Activated T-helper 17 cell treated with anti-CD3 and anti-CD28 coated beads, Interleukin-2, amount 50 U/mL, for 72 hours (primary cell): Measurements from ENCODE around the gene SYPL1. TPM values are rescaled to one million over a fixed set of nuclear protein-coding genes. Genes with fewer than 3 reads are reported as not detected.

Experiments
- ATAC-seq: fragments of 150-1000 bp; cut with Tn5 transposase; replicated peaks from 2 replicates; pipeline ENCODE4 v1.10.0; 2021; ENCODE audit warnings: mild to moderate bottlenecking, moderate library complexity
- H3K27ac Mint-ChIP-seq: one replicate; pipeline ENCODE4 v1.8.0; 2022; ENCODE audit warnings: mixed read lengths
- H3K27me3 Mint-ChIP-seq: one replicate; pipeline ENCODE4 v1.8.0; 2022; ENCODE audit warnings: mixed read lengths
- H3K36me3 Mint-ChIP-seq: one replicate; pipeline ENCODE4 v1.8.0; 2022; ENCODE audit warnings: low read depth, mild to moderate bottlenecking, mixed read lengths
- H3K4me1 Mint-ChIP-seq: one replicate; pipeline ENCODE4 v1.8.0; 2022; ENCODE audit warnings: mixed read lengths
- H3K4me3 Mint-ChIP-seq: one replicate; pipeline ENCODE4 v1.8.0; 2022; ENCODE audit warnings: mild to moderate bottlenecking, mixed read lengths
- H3K9me3 Mint-ChIP-seq: one replicate; pipeline ENCODE4 v1.8.0; 2022; ENCODE audit warnings: mixed read lengths
- total RNA-seq, 2 donors: library from RNA; stranded (reverse); gene quantifications; one replicate each; pipeline ENCODE4 v1.2.3, GENCODE V29; 2022

The SYPL1 gene
- total RNA-seq, 2 donors from 2014 or later, result 18.5 to 23.5 TPM

DNA sequence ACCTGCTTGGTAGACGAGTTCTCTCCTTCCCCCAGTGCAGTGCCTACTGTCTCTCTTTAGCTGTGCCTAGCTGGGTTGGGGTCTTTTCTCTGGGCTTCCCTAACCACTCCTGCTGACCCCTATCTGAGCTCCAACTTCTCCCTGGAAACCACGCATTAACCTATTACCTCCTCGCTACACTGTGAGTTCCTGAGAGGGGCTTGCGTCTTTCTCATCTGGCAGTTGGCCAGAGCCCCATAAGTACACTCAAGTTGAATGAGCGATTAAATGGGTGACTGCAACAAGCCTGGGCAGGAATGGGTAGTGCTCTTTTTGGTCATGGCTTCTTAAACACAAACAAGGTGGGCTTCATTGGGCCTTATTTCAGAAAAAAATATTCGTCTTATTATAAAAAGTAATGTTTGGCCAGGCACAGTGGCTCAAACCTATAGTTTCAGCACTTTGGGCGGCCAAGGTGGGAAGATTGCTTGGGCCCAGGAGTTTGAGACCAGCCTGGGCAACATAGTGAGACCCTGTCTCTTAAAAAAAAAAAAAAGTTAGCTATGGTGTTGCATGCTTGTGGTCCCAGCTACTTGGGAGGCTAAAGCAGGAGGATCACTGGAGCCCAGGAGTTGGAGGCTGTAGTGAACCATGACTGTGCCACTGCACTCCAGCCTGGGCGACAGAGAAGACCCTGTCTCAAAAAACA, 41.4 kb downstream of the SYPL1 start:
- H3K4me3 Mint-ChIP-seq, result peak overlapping the region; percentile 76
- ATAC-seq, result no peak

DNA sequence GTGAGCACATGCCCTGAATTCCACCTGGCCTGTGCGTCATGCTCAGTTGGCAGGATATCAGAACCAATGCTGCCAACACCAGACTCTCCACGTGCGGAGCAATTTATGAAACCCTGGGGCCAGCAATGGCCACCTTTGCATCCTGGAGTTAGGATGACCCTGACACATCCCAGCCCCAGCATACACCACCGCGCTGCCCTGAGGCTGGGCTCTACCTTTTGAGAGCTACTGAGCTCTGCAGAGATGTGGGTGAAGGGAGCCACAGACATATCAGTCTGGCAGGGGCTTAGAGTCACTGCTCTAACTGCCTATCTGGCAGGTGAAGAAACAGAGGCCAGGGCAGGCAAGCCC, 41.9 kb downstream of the SYPL1 start:
- H3K9me3 Mint-ChIP-seq, result no peaks in the 10 kb centered on the region
- H3K27me3 Mint-ChIP-seq, result no peaks in the 10 kb centered on the region
- H3K27ac Mint-ChIP-seq, result no peak overlapping the region
- H3K36me3 Mint-ChIP-seq, result no peaks in the 10 kb centered on the region
- H3K4me1 Mint-ChIP-seq, result peaks cover 10% of the 10 kb centered on the region
- no peak for ATAC-seq
- H3K4me3 Mint-ChIP-seq, result no peak overlapping the region

More for the DNA sequence above, 41.4 kb downstream of the SYPL1 start:
- Mint-ChIP-seq H3K36me3 (no peaks in the 10 kb centered on the region), H3K4me1 (peaks cover 10% of the 10 kb centered on the region), H3K9me3 (no peaks in the 10 kb centered on the region), H3K27ac (peak overlapping the region; percentile 87), H3K27me3 (no peaks in the 10 kb centered on the region)

DNA sequence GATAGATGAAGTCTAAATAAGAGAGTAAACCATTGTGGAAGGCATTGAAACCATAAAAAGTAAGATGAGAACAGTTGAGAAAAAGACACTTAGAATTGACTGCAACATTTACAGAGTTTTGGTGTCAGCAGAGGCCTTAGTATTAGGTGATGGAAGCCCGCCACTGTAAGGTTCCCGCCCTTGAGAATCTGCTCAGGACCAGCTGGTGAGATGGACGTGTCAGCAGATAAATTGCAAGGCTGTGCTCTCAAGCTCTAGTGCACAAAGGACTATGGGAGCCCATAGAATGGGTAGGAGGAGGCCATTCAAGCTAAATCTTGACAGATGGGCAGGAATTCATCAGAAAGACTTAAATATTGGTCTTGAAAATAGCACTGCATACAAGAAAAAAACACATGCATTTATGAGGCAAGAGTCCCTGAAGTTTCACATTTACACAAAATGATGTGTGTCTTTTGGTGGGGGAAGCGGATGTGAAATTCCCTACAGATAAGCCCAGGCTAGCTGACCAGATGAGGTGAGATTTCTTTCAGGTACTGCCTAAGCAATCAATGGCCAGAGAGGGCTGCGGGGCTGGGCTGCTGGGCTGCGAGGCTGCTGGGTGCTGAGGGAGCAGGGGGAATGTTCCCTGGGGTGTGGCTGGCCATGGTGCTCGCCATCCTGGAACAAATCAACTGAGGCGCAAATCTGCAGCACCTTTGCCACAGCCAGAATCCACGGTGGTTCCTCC, 42.5 kb downstream of the SYPL1 start:
- H3K27me3 Mint-ChIP-seq, result no peaks in the 10 kb centered on the region
- peaks cover 10% of the 10 kb centered on the region for H3K4me1 Mint-ChIP-seq
- H3K9me3 Mint-ChIP-seq, result no peaks in the 10 kb centered on the region
- H3K27ac Mint-ChIP-seq, result no peak overlapping the region
- H3K36me3 Mint-ChIP-seq, result no peaks in the 10 kb centered on the region
- no peak for ATAC-seq
- H3K4me3 Mint-ChIP-seq, result no peak overlapping the region

DNA sequence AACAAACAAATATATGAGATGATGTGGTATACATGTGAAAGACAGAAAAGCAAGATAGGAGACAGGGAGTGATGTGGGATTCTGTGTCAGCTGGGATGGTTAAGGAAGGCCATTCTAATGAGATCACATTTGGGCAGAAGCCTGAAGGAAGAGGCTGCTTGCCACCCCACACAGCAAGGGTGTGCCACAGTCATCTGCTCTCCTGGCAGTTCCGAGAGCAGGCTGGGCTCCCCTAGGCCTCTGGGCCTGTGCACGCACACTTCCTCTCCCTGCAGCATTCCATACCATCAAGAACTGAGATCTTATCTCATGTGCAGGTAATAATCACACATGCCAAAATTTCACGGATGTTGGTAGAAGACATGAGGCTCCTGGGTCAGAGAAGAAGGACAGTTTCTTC, 43.1 kb downstream of the SYPL1 start:
- H3K27me3 Mint-ChIP-seq, result no peaks in the 10 kb centered on the region
- H3K4me1 Mint-ChIP-seq, result peaks cover 10% of the 10 kb centered on the region
- H3K27ac Mint-ChIP-seq, result no peak overlapping the region
- H3K9me3 Mint-ChIP-seq, result no peaks in the 10 kb centered on the region
- no peak overlapping the region for H3K4me3 Mint-ChIP-seq
- ATAC-seq, result no peak
- no peaks in the 10 kb centered on the region for H3K36me3 Mint-ChIP-seq

DNA sequence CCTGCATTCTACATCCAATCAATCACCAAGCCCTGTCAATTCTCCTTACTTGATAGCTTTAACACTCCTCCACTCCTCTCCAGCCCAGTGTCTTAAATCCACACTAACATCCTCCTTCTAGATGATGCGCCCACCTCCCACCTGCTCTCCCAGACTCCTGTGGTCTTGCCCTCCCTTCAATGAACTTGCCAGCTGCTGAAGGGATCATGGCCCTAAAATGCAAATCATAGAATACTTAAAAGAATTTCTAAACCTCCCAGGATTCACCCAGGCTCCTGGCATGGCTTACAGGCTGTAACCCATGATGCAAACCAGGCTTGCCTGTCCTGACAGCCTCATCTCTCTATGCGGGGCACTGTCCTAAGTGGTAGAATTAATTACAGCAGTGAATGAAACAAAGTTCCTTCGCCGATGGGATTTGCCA, 43.6 kb downstream of the SYPL1 start:
- Mint-ChIP-seq H3K9me3 (no peaks in the 10 kb centered on the region), H3K27me3 (no peaks in the 10 kb centered on the region), H3K27ac (no peak overlapping the region), H3K4me3 (no peak overlapping the region), H3K4me1 (peaks cover 10% of the 10 kb centered on the region), H3K36me3 (no peaks in the 10 kb centered on the region)
- no peak for ATAC-seq

DNA sequence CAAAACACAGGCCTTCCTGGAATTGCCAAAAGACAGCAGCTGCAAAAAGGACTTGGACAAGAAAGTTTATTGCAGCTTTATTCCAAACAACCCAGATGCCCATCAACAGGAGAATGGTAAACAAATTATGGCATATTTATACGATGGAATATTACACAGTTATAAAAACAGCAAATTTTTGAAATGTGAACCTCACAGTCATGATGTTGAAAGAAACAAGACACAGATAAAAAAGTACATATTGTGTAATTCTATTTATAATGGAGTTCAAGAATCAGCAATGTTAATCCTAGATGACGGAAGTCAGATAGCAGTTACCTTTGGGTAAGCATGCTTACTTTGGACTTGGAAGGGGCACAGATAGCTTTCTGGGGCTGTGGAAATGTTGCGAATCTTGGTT, 44.4 kb downstream of the SYPL1 start:
- Mint-ChIP-seq H3K9me3 (no peaks in the 10 kb centered on the region), H3K27me3 (no peaks in the 10 kb centered on the region), H3K27ac (no peak overlapping the region), H3K36me3 (no peaks in the 10 kb centered on the region), H3K4me3 (no peak overlapping the region), H3K4me1 (peaks cover 15% of the 10 kb centered on the region)
- no peak for ATAC-seq

DNA sequence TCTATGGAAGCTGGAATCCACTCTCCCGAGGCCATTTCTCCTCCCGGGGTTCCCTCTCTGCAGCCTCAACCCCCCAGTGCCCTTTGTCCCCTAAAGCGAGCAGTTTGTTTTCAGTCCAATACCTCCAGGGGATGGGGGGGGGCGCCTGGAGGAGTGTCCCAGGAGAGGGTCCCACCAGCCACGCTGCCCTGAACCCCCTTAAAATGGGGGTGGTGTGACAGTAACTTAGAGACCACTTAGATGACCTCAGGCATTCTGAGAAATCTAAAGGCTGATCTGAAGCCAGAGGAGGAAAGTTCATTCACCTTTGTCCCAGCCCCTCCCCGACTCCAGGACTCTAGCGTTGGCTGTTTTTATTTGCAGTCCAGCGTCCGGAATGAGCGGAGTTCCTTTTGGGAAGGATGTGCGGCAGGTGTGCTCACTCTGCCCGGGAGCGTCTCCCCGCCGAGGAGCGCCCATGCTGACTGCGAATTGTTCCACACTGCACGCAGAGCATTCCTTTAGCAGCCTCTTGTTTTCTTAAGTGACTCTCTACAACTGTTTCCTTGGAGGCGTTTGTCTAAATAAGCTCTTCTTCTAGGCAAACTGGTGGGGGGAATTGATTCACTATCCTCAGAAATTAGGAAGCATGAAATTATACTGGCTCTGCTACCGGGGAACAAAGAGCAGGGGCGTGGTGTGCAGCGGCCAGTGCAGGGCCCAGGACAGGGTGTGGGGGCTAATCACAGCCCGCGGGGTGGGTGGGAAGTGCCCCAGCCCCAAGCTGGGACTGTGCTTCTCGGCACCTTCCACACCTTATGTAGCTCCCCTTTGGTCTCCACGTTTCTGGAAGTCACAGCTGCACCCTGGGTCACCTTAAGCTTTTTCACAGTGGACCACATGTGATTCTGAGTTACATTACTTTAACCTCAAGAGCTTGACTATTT, 46.3 kb downstream of the SYPL1 start:
- no peak for ATAC-seq
- Mint-ChIP-seq H3K4me1 (peaks cover 5% of the 10 kb centered on the region), H3K9me3 (no peaks in the 10 kb centered on the region), H3K27ac (no peak overlapping the region), H3K27me3 (no peaks in the 10 kb centered on the region), H3K36me3 (no peaks in the 10 kb centered on the region), H3K4me3 (no peak overlapping the region)

DNA sequence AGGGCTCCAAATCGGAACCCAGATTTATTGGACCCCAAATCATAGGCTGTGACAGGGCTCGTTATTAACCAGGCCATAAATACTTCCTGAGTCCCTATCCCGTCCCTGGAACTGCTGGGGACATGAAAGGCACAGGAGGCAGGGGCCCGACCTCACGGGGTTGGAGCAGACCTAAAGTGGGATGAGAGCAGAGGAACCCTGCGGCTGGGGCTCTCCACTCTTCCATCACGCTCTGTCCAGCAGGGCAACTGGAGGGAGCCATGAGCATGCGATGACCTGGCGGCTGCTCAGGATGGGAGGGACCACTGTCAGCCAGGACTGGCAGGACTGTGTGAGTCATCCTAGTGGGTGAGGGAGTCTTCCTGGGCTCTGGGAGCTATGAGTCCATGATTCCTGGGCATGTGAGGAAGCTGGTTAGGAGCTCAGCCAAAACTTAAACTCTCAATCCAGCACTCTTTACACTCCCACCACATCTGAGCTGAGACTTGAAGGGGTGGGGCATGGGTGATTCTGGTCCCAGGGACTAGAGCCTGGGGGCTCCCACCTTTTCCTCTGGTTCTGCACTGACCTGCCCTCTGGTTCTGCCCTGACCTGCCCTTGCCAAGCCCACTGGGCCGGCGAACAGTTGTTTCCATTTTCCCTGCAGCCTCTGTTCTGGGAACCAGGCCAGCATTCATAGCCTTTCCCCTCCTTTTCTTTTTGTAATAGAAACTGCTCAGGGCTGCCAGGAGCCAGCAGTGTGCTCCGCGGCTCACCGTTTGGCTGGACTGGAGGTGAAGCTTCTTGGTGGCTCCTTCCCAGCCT, 47.1 kb downstream of the SYPL1 start:
- Mint-ChIP-seq H3K4me3 (no peak overlapping the region), H3K27ac (no peak overlapping the region), H3K9me3 (no peaks in the 10 kb centered on the region), H3K4me1 (peaks cover 5% of the 10 kb centered on the region), H3K27me3 (no peaks in the 10 kb centered on the region), H3K36me3 (no peaks in the 10 kb centered on the region)
- no peak for ATAC-seq

DNA sequence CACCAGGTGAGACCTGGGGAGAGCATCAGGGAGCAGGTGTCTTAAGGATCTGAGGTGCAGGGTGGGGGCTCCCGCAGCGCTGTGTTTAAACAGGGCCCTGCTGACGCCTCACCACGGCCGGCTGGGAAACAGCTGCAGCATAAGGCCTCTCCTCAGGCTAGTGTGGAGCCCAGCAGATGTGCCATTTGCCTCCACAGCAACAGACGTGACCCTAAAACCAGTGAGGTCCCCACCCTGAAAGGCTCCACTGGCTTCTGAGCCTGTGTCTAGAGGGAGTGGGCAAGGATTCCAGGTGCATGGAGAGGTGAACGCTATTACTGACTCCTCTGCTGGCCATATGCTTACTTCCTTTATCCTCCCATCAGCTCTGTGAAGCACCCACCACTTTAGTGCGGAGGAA, 47.8 kb downstream of the SYPL1 start:
- no peaks in the 10 kb centered on the region for H3K9me3 Mint-ChIP-seq
- no peak overlapping the region for H3K4me3 Mint-ChIP-seq
- peaks cover 5% of the 10 kb centered on the region for H3K4me1 Mint-ChIP-seq
- no peaks in the 10 kb centered on the region for H3K27me3 Mint-ChIP-seq
- ATAC-seq, result no peak
- H3K36me3 Mint-ChIP-seq, result no peaks in the 10 kb centered on the region
- no peak overlapping the region for H3K27ac Mint-ChIP-seq

DNA sequence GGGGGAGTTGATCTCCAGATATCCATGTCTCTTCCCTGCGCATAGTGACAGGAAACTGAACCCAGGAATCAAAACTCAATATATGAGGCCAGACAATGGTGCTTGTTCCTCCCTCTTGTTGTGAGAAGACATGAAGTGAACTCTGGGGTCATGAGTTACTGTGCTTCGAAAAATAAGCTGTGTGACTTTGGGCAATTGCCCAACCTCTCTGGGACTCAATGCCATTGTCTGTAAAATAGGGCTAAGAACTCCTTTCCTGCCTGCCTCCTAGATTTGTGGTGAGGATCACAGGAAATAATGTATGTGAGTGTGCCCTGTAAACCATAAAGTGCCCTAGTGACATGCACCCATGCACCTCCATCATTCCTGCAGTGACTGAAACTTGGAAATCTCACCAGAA, 48.4 kb downstream of the SYPL1 start:
- H3K4me1 Mint-ChIP-seq, result peaks cover 5% of the 10 kb centered on the region
- no peak for ATAC-seq
- H3K9me3 Mint-ChIP-seq, result no peaks in the 10 kb centered on the region
- no peaks in the 10 kb centered on the region for H3K36me3 Mint-ChIP-seq
- no peak overlapping the region for H3K27ac Mint-ChIP-seq
- no peaks in the 10 kb centered on the region for H3K27me3 Mint-ChIP-seq
- H3K4me3 Mint-ChIP-seq, result no peak overlapping the region

DNA sequence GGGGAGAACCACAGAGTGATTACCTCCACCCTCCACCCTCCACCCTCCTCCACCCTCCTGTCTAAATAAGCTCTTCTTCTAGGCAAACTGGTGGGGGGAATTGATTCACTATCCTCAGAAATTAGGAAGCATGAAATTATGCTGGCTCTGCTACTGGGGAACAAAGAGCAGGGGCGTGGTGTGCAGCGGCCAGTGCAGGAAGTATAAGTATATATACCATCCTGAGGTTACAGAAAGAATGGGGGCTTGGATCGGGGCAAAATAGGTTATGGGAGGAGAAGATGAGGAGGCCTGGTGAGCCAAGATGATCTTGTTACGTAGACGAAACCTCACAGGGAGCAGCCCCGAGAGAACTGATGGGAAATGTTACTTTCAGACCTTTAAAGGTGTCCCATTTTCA, 49.1 kb downstream of the SYPL1 start:
- H3K36me3 Mint-ChIP-seq, result no peaks in the 10 kb centered on the region
- H3K27me3 Mint-ChIP-seq, result no peaks in the 10 kb centered on the region
- H3K4me1 Mint-ChIP-seq, result peaks cover 5% of the 10 kb centered on the region
- peak overlapping the region; percentile 24 for H3K27ac Mint-ChIP-seq
- H3K9me3 Mint-ChIP-seq, result no peaks in the 10 kb centered on the region
- H3K4me3 Mint-ChIP-seq, result no peak overlapping the region
- no peak for ATAC-seq

DNA sequence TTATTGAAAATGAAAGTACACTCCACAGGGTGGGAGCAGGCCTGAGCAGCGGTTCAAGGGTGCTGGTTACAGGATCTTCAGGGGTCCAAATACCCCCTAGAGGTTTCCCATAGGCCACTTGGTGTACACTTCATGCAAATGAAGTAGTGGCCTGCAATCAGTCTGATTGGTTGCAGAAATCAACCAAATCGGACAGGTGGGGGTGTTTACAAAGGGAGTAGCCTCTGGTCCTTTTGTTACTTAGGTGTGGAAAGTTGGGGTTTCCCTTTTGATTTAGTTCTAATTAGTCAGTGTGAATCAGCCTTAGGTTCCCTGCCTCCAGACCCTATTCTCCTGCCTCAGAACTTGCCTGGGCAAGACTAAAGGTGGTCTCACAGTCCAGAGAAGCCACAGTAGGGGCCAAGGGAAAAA, 49.6 kb downstream of the SYPL1 start:
- ATAC-seq, result peak; percentile 45
- Mint-ChIP-seq H3K4me3 (no peak overlapping the region), H3K27me3 (no peaks in the 10 kb centered on the region), H3K9me3 (no peaks in the 10 kb centered on the region), H3K36me3 (no peaks in the 10 kb centered on the region), H3K27ac (peak overlapping the region; percentile 24), H3K4me1 (peaks cover 10% of the 10 kb centered on the region)

DNA sequence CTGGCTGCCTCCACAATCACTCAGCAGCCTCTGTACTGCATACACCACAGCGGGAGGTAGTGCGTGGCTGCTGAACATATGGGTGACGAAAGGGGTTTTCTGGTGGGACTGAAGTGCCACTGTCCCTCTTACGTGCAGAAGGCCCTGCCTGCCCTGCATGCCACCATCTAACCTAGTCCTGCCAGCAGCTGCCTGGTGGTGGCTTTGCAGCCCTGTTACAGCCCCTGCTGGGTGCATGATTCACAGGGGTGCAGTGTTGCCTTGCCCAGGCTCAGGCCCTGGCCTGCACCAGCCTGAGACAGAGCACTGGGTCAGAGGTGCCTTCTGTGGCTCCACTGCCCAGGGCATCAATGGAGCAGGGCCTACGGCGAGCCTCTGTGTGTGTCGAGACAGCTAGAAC, 50.1 kb downstream of the SYPL1 start:
- Mint-ChIP-seq H3K4me1 (peaks cover 10% of the 10 kb centered on the region), H3K4me3 (no peak overlapping the region), H3K27me3 (no peaks in the 10 kb centered on the region), H3K36me3 (no peaks in the 10 kb centered on the region), H3K9me3 (no peaks in the 10 kb centered on the region), H3K27ac (no peak overlapping the region)
- ATAC-seq, result peak; percentile 29
